K562 (cell line): Measurements from ENCODE around the gene CRYBA4. TPM values are rescaled to one million over a fixed set of nuclear protein-coding genes. Genes with fewer than 3 reads are reported as not detected.

ENCODE experiments used
- ATF1 ChIP-seq, 2 experiments: fragments of 450-650 bp in 1 of 2; IDR thresholded peaks; 2 replicates each; pipeline ENCODE4 v1.6.1; 2016; ENCODE audit warnings: missing compliant biosample characterization in 1 of 2, missing genetic modification characterization in 1 of 2
- CC2D1A ChIP-seq: fragments of 450-650 bp; IDR thresholded peaks from 2 replicates; pipeline ENCODE4 v1.6.1; 2017; ENCODE audit warnings: mild to moderate bottlenecking
- HLTF ChIP-seq: fragments of 450-650 bp; IDR thresholded peaks from 2 replicates; pipeline ENCODE4 v1.6.1; 2016
- NBN ChIP-seq: fragments of 450-650 bp; IDR thresholded peaks from 2 replicates; pipeline ENCODE4 v1.6.1; 2016; ENCODE audit warnings: low read depth, mild to moderate bottlenecking
- NFE2 ChIP-seq: IDR thresholded peaks from 2 replicates; pipeline ENCODE4 v1.6.1; 2014; ENCODE audit warnings: antibody characterized with exemption, low read depth
- NFIX ChIP-seq: fragments of 250-450 bp; sonication (Bioruptor Pico); IDR thresholded peaks from 2 replicates; pipeline ENCODE4 v1.4.0; 2020; ENCODE audit warnings: low read depth, mild to moderate bottlenecking, moderate library complexity
- NFRKB ChIP-seq: fragments of 450-650 bp; IDR thresholded peaks from 2 replicates; pipeline ENCODE4 v1.6.1; 2016; ENCODE audit warnings: low read depth
- NR1H2 ChIP-seq: sonication (generic); formaldehyde crosslinking; IDR thresholded peaks from 2 replicates; pipeline ENCODE4 v1.4.0; 2020; ENCODE audit warnings: mild to moderate bottlenecking, missing genetic modification reagents
- POLR2AphosphoS2 ChIP-seq: IDR thresholded peaks from 2 replicates; pipeline ENCODE4 v1.6.1; 2012; ENCODE audit warnings: low read length, improper control_type of control experiment
- POLR2AphosphoS5 ChIP-seq: IDR thresholded peaks from 2 replicates; pipeline ENCODE4 v1.6.1; 2011; ENCODE audit warnings: mild to moderate bottlenecking, low read depth, low read length, moderate library complexity; ENCODE audit not compliant: control insufficient read depth, insufficient read depth
- SP2 ChIP-seq: IDR thresholded peaks from 2 replicates; pipeline ENCODE4 v1.6.1; 2011; ENCODE audit warnings: mild to moderate bottlenecking, low read depth, low read length, moderate library complexity; ENCODE audit not compliant: poor library complexity, severe bottlenecking; ENCODE audit errors: extremely low read depth
- TBL1XR1 ChIP-seq, 2 experiments: IDR thresholded peaks; 2 replicates each; pipeline ENCODE4 v1.6.1; 2012; ENCODE audit warnings: improper control_type of control experiment in 2 of 2, low read length in 2 of 2, mild to moderate bottlenecking in 1 of 2
- ZC3H8 ChIP-seq: fragments of 450-650 bp; IDR thresholded peaks from 2 replicates; pipeline ENCODE4 v1.6.1; 2017
- ZKSCAN8 ChIP-seq: fragments of 200-800 bp; sonication (Bioruptor generic); IDR thresholded peaks from 2 replicates; pipeline ENCODE4 v1.6.1; 2016; ENCODE audit warnings: missing genetic modification characterization, missing compliant biosample characterization
- ZNF764 ChIP-seq: fragments of 250-450 bp; sonication (Bioruptor Pico); IDR thresholded peaks from 2 replicates; pipeline ENCODE4 v1.4.0; 2020; ENCODE audit warnings: low read depth, mild to moderate bottlenecking, moderate library complexity
- ZNF778 ChIP-seq: fragments of 450-650 bp; formaldehyde crosslinking; IDR thresholded peaks from 2 replicates; pipeline ENCODE4 v1.4.0; 2020; ENCODE audit warnings: mild to moderate bottlenecking, moderate library complexity
- polyA plus RNA-seq, 8 experiments: library from polyadenylated mRNA; depleted of rRNA in 4 of 8; stranded (reverse) in 5 of 8; unstranded in 3 of 8; fragments of >200 nt; fragmentation: Nextera tagmentation in 2 of 8; fragmentation: Illumina TruSeq in 1 of 8; extraction: Ambion mirVana in 2 of 8; extraction: Trizol in 1 of 8; gene quantifications; 2 replicates each; pipeline versions ENCODE4 v1.2.1 to v1.2.3, GENCODE V29; 2011 to 2014; ENCODE audit warnings: inconsistent platforms in 1 of 8, missing spikeins in 1 of 8
- total RNA-seq, 7 experiments: library from RNA; depleted of rRNA in 6 of 7; stranded (reverse); fragments of >200 nt in 6 of 7; fragmentation: Illumina TruSeq in 2 of 7; extraction: Trizol in 2 of 7; gene quantifications; 2 replicates each; pipeline versions ENCODE4 v1.2.1 to v1.2.3, GENCODE V29; 2011 to 2021; ENCODE audit warnings: low replicate concordance in 1 of 7
- TF ChIP-seq, protein P1 (sequence below): fragments of 450-650 bp; conservative IDR thresholded peaks from 2 replicates; pipeline ENCODE4 v1.6.1; 2016; ENCODE audit warnings: missing genetic modification characterization, low read depth, mild to moderate bottlenecking, control low read depth, missing compliant biosample characterization
- TF ChIP-seq, protein P2 (sequence below): fragments of 450-650 bp; IDR thresholded peaks from 2 replicates; pipeline ENCODE4 v1.6.1; 2016; ENCODE audit warnings: antibody characterized with exemption
- TF ChIP-seq, protein P3 (sequence below): fragments of 250-450 bp; sonication (Bioruptor Pico); IDR thresholded peaks from 2 replicates; pipeline ENCODE4 v1.9.0; 2021; ENCODE audit warnings: mild to moderate bottlenecking

CRYBA4 gene
- total and polyA plus RNA-seq, 9 of the 15 experiments (the other 6 are each of a cell fraction or from before 2014, with no cell fraction given): 0.59 to 3.3 (median 1.6) TPM

DNA sequence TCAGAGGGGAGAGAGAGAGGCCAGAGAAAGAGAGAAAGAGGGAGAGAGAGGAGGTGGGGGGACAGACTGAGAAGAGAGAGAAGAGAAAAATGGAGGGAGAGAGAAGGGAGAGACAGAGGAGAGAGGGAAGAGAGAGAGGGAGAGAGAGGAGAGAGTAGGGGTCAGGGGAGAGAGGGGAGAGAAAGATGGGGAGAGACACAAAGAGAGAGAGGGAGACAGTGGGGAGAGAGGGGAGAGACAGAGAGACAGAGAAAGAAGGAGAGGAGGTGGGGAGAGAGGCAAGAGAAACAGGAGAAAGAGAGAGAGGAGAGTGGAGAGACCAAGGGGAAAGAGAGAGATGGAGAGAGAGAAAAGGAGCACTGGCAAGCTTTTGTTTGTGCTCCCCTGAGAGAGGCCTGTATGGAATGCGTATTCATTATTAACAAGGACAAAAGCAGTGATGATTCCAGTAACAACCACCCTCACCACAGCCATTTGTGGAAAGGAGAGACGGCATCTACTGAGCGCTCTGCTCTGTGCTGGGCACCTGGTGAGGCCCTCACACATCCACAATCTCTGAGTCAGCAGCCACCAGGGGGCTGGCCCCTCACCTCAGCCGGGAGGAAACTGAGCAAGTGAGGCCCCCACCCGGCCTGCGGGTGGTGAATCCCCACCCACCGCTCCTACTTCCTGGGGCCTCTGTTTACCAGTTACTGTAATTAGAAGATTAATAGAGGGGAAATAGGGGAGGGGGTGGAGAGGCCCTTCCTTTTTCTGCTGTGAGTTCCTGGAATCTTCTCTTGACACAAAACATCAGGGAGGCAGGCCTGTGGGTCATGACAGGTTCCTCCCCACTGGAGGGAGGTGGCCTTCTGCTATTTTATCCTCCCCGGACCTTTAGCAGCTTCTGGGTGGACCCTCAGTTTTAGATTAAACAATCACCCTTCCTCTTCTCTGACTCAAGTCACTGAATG, 21.0 kb downstream of the CRYBA4 start (continued):
- TF ChIP-seq, protein P1, sequence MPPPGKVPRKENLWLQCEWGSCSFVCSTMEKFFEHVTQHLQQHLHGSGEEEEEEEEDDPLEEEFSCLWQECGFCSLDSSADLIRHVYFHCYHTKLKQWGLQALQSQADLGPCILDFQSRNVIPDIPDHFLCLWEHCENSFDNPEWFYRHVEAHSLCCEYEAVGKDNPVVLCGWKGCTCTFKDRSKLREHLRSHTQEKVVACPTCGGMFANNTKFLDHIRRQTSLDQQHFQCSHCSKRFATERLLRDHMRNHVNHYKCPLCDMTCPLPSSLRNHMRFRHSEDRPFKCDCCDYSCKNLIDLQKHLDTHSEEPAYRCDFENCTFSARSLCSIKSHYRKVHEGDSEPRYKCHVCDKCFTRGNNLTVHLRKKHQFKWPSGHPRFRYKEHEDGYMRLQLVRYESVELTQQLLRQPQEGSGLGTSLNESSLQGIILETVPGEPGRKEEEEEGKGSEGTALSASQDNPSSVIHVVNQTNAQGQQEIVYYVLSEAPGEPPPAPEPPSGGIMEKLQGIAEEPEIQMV: no peak; the same call in 1 of the 2 replicates
- no peak for TF ChIP-seq NFE2
- peak; percentile 83; the same call in 1 of the 2 replicates for TF ChIP-seq NFRKB
- no peak for TF ChIP-seq POLR2AphosphoS2
- no peak for TF ChIP-seq SP2
- TF ChIP-seq NBN: 0 out of 2 replicates have a peak, but pooled peaks have one; percentile 19
- no peak for TF ChIP-seq NFIX (CRISPR knock-in tag)
- peak; percentile 94 for TF ChIP-seq HLTF
- TF ChIP-seq ATF1 (CRISPR knock-in tag; IDR thresholded peaks at IDR 0.05): no peak
- TF ChIP-seq ATF1 (tag; IDR thresholded peaks at IDR 0.05): no peak; the same call in 1 of the 2 replicates
- no peak for TF ChIP-seq CC2D1A
- TF ChIP-seq, protein P2, sequence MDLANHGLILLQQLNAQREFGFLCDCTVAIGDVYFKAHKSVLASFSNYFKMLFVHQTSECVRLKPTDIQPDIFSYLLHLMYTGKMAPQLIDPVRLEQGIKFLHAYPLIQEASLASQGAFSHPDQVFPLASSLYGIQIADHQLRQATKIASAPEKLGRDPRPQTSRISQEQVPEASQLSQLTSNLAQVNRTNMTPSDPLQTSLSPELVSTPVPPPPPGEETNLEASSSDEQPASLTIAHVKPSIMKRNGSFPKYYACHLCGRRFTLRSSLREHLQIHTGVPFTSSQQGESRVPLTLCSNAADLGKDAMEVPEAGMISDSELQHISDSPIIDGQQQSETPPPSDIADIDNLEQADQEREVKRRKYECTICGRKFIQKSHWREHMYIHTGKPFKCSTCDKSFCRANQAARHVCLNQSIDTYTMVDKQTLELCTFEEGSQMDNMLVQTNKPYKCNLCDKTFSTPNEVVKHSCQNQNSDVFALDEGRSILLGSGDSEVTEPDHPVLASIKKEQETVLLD: peak; percentile 33; the same call in 1 of the 2 replicates
- TF ChIP-seq, protein P3, sequence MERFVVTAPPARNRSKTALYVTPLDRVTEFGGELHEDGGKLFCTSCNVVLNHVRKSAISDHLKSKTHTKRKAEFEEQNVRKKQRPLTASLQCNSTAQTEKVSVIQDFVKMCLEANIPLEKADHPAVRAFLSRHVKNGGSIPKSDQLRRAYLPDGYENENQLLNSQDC: no peak
- no peak for TF ChIP-seq NR1H2 (CRISPR knock-in tag)
- 0 out of 4 replicates have a peak, but pooled peaks of 1 of the 2 experiments have one; percentile 19 for TF ChIP-seq TBL1XR1 (IDR thresholded peaks at IDR 0.05; ENCODE audit: low read length in 2 of 2)
- TF ChIP-seq ZNF764 (CRISPR knock-in tag): no peak
- TF ChIP-seq ZKSCAN8 (CRISPR knock-in tag): no peak
- no peak for TF ChIP-seq POLR2AphosphoS5
- no peak for TF ChIP-seq ZNF778
- TF ChIP-seq ZC3H8: no peak
